Smooth muscle cell of the brain vasculature (primary cell): ENCODE results near the gene ZMYND19.
"Not testable (repeated sequence)": the region's sequence is repeated elsewhere in the genome, so short reads cannot be mapped to it uniquely, and the experiment has no call there.

Source experiments
- DNase-seq: peaks from one replicate; pipeline ENCODE4 v3.0.0-alpha.2; 2012; ENCODE audit warnings: low read depth, low spot score

Gene ZMYND19

GRCh38 chr9:137556069-137556838, 34.1 kb downstream of the ZMYND19 start:
- DNase-seq: no peak

- no peak for DNase-seq
These were observed 35.1 kb downstream of the ZMYND19 start for GRCh38 chr9:137555179-137555578.

GRCh38 chr9:137554349-137554748, 36.0 kb downstream of the ZMYND19 start:
- DNase-seq: no peak

GRCh38 chr9:137553654-137554053, 36.7 kb downstream of the ZMYND19 start:
- DNase-seq: not testable (repeated sequence)

- no peak for DNase-seq
These were observed 38.1 kb downstream of the ZMYND19 start for GRCh38 chr9:137552022-137552768.

- DNase-seq: no peak
These were observed 38.9 kb downstream of the ZMYND19 start, which contains the start of gene MRPL41 for GRCh38 chr9:137551264-137552021. MRPL41 (plus strand) TSS chr9:137551879; CDS start chr9:137552082, 203 bp downstream.

- DNase-seq: not testable (repeated sequence)
These were observed 39.4 kb downstream of the ZMYND19 start for GRCh38 chr9:137550958-137551263.

- no peak for DNase-seq
These were observed 40.1 kb downstream of the ZMYND19 start, which contains the start of gene PNPLA7 for GRCh38 chr9:137550231-137550621. PNPLA7 (minus strand) TSS chr9:137550402; CDS start chr9:137550197, 205 bp downstream.

- DNase-seq: no peak
These were observed 42.4 kb downstream of the ZMYND19 start for GRCh38 chr9:137547687-137548543.

GRCh38 chr9:137545123-137545522, 45.2 kb downstream of the ZMYND19 start:
- no peak for DNase-seq

- no peak for DNase-seq
These were observed 46.0 kb downstream of the ZMYND19 start for GRCh38 chr9:137544176-137544760.

GRCh38 chr9:137543237-137543963, 46.9 kb downstream of the ZMYND19 start:
- no peak for DNase-seq

GRCh38 chr9:137542486-137542885, 47.8 kb downstream of the ZMYND19 start:
- no peak for DNase-seq

GRCh38 chr9:137540536-137540935, 49.8 kb downstream of the ZMYND19 start:
- DNase-seq: no peak

GRCh38 chr9:137538058-137538457, 52.3 kb downstream of the ZMYND19 start:
- no peak for DNase-seq

- not testable (repeated sequence) for DNase-seq
These were observed 53.6 kb downstream of the ZMYND19 start for GRCh38 chr9:137536594-137537131.

- DNase-seq: no peak
These were observed 55.2 kb downstream of the ZMYND19 start for GRCh38 chr9:137535120-137535428.

GRCh38 chr9:137534256-137535119, 55.8 kb downstream of the ZMYND19 start:
- no peak for DNase-seq

- DNase-seq: not testable (repeated sequence)
These were observed 57.3 kb downstream of the ZMYND19 start for GRCh38 chr9:137532891-137533468.
